NCI-H2029 (cell line): ENCODE measurements around the gene TMEM126B.

Source experiments
- DNase-seq: peaks from one replicate; lab custom pipeline; 2025; lab: John Stamatoyannopoulos, UW

TMEM126B gene

DNA sequence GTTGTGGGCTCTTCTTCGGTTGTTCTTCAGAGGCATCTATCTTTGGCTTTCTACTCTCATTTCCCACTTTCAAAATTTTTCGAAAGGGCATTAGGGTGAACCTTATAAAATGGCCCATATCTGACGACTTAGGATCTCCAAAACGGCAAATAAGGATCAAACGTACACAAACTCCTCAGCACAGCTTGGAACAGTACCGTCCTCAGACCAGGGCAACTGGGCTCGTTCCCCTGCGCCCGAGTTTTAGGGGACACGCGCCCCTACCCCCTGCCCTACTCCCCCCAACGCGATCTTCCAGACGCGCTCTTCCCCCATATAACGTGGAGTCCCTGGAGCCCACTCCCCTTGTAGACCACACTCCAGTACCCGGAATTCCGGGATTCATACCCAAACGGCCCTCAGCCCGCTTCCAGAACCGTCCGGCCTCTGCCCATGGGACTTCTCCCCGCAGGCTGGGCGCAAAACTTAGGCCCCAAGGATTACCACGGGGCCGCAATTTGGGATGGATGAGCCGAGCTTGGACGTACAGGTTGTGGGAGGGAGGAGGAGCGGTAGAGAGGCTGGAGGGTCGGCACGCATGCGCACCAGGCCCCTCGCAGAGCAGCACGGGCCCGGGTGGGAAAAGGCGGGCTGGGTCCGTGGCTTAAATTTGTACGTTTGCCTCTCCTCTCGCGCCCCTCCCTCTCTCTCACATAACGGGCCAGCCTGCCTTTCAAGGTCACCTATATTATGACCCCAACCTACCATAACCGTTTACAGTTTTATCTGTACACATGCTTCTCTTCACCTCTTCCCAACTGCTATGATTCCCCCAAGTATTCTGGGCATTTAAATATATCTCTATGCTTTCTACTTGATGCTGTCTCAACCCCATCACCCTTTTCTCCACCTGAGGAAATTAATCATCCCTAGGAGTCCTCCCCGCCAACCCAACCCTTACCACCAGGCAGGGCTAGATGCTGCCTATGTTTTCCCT, 54.2 kb downstream of the TMEM126B start:
- DNase-seq = peak; percentile 21

DNA sequence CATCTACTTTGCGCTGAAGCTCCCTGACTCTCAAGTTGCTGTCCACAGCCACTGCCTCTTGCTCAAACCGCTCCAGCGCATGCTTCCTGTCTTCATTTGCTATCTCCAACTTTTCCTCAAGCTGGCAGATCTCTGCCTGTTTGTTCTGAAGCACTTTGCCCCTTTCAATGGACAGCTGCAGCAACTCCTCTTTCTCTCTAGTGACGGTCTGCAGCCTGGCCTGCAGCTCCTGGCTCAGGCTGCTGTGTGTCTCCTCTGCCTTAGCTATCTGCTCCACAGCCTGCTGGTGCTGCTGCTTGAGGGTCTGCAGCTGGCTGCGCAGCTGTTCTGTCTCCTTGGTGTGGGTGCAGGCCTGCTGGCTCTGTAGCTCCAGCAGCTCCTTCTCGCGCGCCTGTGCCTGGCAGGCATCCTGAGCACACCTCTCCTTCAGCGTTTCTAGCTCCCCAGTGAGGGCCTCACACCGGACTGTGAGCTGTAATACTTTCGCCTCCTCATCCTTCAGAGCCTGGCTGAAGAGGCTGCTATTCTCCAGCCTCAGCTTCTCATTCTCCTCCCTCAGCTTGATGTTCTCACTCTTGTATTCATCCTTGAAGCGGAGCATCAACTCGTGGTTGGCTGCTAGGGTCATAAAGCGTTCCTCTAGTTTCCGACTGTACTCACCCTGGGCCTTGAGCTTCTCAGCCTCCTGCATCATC, 56.9 kb downstream of the TMEM126B start:
- DNase-seq = no peak

DNA sequence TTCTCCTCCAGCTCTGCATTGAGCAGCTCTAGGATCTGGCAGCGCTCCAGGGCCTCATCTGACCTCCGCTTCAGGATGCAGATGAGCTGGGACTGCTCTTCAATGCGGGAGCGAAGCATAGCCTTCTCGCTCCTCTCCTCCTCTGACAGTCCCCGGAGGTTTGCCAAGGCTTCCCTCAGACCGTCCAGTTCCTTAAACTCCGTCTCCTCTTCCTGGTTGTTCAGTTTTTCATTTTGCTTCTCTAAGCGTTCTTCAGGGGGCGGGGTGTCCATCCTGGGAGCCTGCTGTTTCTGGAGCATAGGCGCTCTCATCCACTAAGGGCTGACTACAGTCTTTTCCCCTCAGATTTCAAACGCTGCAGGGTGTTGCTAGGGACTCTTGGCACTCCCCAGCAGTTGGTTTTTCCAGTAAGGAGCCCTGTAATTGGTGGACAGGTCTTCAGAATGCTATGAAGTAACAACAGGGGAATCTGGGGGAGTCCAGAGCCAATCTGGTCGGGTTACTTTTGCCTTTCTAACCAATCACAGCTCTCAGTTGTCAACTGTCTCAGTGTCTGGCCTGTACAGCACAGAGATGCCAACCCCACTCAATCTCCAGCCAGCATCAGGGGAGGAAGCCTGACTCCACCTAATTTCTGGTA, 57.5 kb downstream of the TMEM126B start, which contains the start of gene CCDC89:
Gene CCDC89, minus strand, starts transcription at position 376 of the 640 bp plus-strand sequence. Its CDS starts 65 bp downstream, at position 311.
- DNase-seq = peak; percentile 59
